Measurements from ENCODE around the gene KSR1. TPM values are rescaled to one million over a fixed set of nuclear protein-coding genes. Genes with fewer than 3 reads are reported as not detected.

KSR1 gene
- total and polyA plus RNA-seq, 2 of the 4 experiments (the other 2 are of a cell fraction): 12.5 to 21.9 TPM

- Histone ChIP-seq H3K23ac (ENCODE audit: low read depth, low read length) (peak overlapping the region; percentile 53), H3K4me3 (ENCODE audit: insufficient read depth, low read depth, low read length) (no peak overlapping the region), H2AFZ (replicated peaks; ENCODE audit: low read length, poor library complexity) (no peak overlapping the region), H3K79me1 (ENCODE audit: low read depth in 1 of 2, low read length in 2 of 2) (no peaks in the 10 kb centered on the region), H2AK9ac (replicated peaks; ENCODE audit: low read depth, low read length, poor library complexity) (no peak overlapping the region), H3K27ac (ENCODE audit: insufficient read depth, low read length) (peak overlapping the region; percentile 85), H3K27me3 (ENCODE audit: control insufficient read depth, insufficient read depth, low read length) (no peaks in the 10 kb centered on the region), H2AK5ac (ENCODE audit: low read depth, low read length) (peak overlapping the region; percentile 90), H2BK15ac (ENCODE audit: low read depth, low read length) (peak overlapping the region; percentile 97; the same call in 2 of the 3 replicates), H3K56ac (ENCODE audit: extremely low read depth, insufficient read depth, low read length) (peak overlapping the region; percentile 24; the same call in 1 of the 2 replicates), H3K4me2 (ENCODE audit: low read depth, low read length) (no peak overlapping the region), H4K91ac (ENCODE audit: insufficient read depth, low read depth, low read length) (peak overlapping the region; percentile 93), H2BK20ac (ENCODE audit: low read depth, low read length) (peak overlapping the region; percentile 98), H2BK120ac (ENCODE audit: low read depth, low read length) (peak overlapping the region; percentile 93), H4K20me1 (ENCODE audit: insufficient read depth, low read length) (peaks cover 4% of the 10 kb centered on the region; the same call in 1 of the 2 replicates), H2BK5ac (ENCODE audit: low read depth, low read length, poor library complexity, severe bottlenecking) (peak overlapping the region; percentile 61), H3K9me1 (ENCODE audit: insufficient read depth, low read length) (peaks cover 16% of the 10 kb centered on the region), H3K4ac (ENCODE audit: low read depth, low read length) (peak overlapping the region; percentile 95), H3K18ac (ENCODE audit: low read depth, low read length) (peak overlapping the region; percentile 85), H3K9ac (ENCODE audit: low read depth, low read length) (no peak overlapping the region), H3K36me3 (ENCODE audit: control insufficient read depth, insufficient read depth, low read length) (no peaks in the 10 kb centered on the region), H3K14ac (replicated peaks; ENCODE audit: low read depth, low read length) (peak overlapping the region; percentile 89), H4K5ac (ENCODE audit: low read depth, low read length) (peak overlapping the region; percentile 62), H4K8ac (ENCODE audit: low read depth in 2 of 2, low read length in 2 of 2) (peak overlapping the region; percentile 48 to 63), H3K4me1 (ENCODE audit: control insufficient read depth, insufficient read depth, low read length) (peaks cover 25% of the 10 kb centered on the region), H3K9me3 (ENCODE audit: control insufficient read depth, insufficient read depth, low read length) (no peaks in the 10 kb centered on the region)
- WGBS, 2 experiments (ENCODE audit: extremely low coverage in 2 of 2, insufficient read length in 1 of 2): 100% methylated on average over 1 of the region's 8 CpGs; no CpG with 5 or more reads in 1 of the 2 experiments
- TF ChIP-seq SMC3 (IDR thresholded peaks at IDR 0.05; ENCODE audit: low read depth, low read length): no peak
- TF ChIP-seq RAD21 (IDR thresholded peaks at IDR 0.05; ENCODE audit: low read length): no peak
- TF ChIP-seq RCOR1 (IDR thresholded peaks at IDR 0.05; ENCODE audit: insufficient replicate concordance, low read length): no peak
- TF ChIP-seq RFX5 (IDR thresholded peaks at IDR 0.05; ENCODE audit: low read depth, low read length): no peak
- no peak for TF ChIP-seq CHD1 (IDR thresholded peaks at IDR 0.05; ENCODE audit: low read depth, low read length)
- TF ChIP-seq FOS (IDR thresholded peaks at IDR 0.05; ENCODE audit: low read depth, low read length): no peak
- no peak for TF ChIP-seq MAFK (IDR thresholded peaks at IDR 0.05; ENCODE audit: low read depth, low read length)
- TF ChIP-seq MAZ (IDR thresholded peaks at IDR 0.05; ENCODE audit: borderline replicate concordance, low read depth, low read length): no peak
- TF ChIP-seq ELK1 (IDR thresholded peaks at IDR 0.05; ENCODE audit: borderline replicate concordance, low read depth, low read length): no peak
- no peak for ATAC-seq (ENCODE audit: low read depth)
- CTCF ChIA-PET: interaction anchor here (0.5 to 1.1 kb wide), 2 partner anchors 107 to 150 kb away, joined by 3 to 5 read pairs; no protein-coding TSS in a partner anchor
- intact Hi-C loops (cut with micrococcal nuclease): loop anchor here (2.0 kb wide), 2 partner anchors 61 to 93 kb away; no protein-coding TSS in a partner anchor
- dilution Hi-C loops (cut with HindIII; ENCODE audit: low sequenced_read_pairs, unreplicated experiment): no loop called here
- BruUV-seq (replicated peaks): no TSS peak
- POLR2A ChIA-PET (ENCODE audit: unreplicated experiment): interaction anchor here (0.6 kb wide), 1 partner anchor 10 kb away, joined by 4 read pairs; no protein-coding TSS in a partner anchor
- in situ Hi-C loops (cut with MboI; ENCODE audit: low sequenced_read_pairs): loop anchor here (10.0 to 25.0 kb wide), 2 partner anchors 81 to 209 kb away; no protein-coding TSS in a partner anchor
- DNase-seq: no peak
Measured at GRCh38 chr17:27445971-27446370, 10.3 kb upstream of the KSR1 start.
